Right atrium auricular region (tissue), 2 donors: Measurements from ENCODE around the gene PITRM1. TPM values are rescaled to one million over a fixed set of nuclear protein-coding genes. Genes with fewer than 3 reads are reported as not detected.

Experiments used
- DNase-seq: peaks from one replicate; pipeline ENCODE4 v3.0.0-alpha.2; 2019; ENCODE audit warnings: low spot score
- H3K27ac ChIP-seq, 2 donors: fragments of 200-600 bp; sonication (generic); 1 replicate in 1 of 2; 2 replicates in 1 of 2; pipeline ENCODE4 v1.5.1; 2016 to 2019
- H3K27me3 ChIP-seq, 2 donors: fragments of 200-600 bp; sonication (generic); one replicate each; pipeline versions ENCODE4 v1.5.1 to v1.6.0; 2017 to 2019
- H3K36me3 ChIP-seq: fragments of 200-600 bp; sonication (generic); one replicate; pipeline ENCODE4 v1.5.1; 2016
- H3K4me1 ChIP-seq, 2 donors: fragments of 200-600 bp; sonication (generic); one replicate each; pipeline versions ENCODE4 v1.5.1 to v1.6.0; 2017 to 2019
- H3K4me3 ChIP-seq, 2 donors: fragments of 200-600 bp; sonication (generic); 1 replicate in 1 of 2; 2 replicates in 1 of 2; pipeline ENCODE4 v1.5.1; 2017 to 2019; ENCODE audit warnings: mild to moderate bottlenecking in 1 of 2, moderate library complexity in 1 of 2
- H3K9me3 ChIP-seq, 2 donors: fragments of 200-600 bp; sonication (generic); one replicate each; pipeline ENCODE4 v1.5.1; 2019
- total RNA-seq, 2 donors: library from RNA; depleted of rRNA; stranded (reverse); fragments of >200 nt; gene quantifications; one replicate each; pipeline ENCODE4 v1.1.0, GENCODE V29; 2016
- TF ChIP-seq, protein P1 (sequence below), 2 donors: fragments of 200-600 bp; sonication (generic); IDR thresholded peaks; one replicate each; pipeline ENCODE4 v1.5.1; 2019; ENCODE audit warnings: antibody characterized with exemption in 2 of 2

The PITRM1 gene
- total RNA-seq, 2 donors from 2014 or later, result 68.3 to 89.6 TPM

- no peaks in the 10 kb centered on the region for H3K27me3 ChIP-seq
- no peak for DNase-seq
- H3K4me3 ChIP-seq, result no peak overlapping the region
- H3K36me3 ChIP-seq, result no peaks in the 10 kb centered on the region
- no peak overlapping the region for H3K27ac ChIP-seq
- no peaks in the 10 kb centered on the region for H3K9me3 ChIP-seq
- H3K4me1 ChIP-seq, result peaks cover 0 to 11% of the 10 kb centered on the region in 2 donors
- TF ChIP-seq, protein P1, sequence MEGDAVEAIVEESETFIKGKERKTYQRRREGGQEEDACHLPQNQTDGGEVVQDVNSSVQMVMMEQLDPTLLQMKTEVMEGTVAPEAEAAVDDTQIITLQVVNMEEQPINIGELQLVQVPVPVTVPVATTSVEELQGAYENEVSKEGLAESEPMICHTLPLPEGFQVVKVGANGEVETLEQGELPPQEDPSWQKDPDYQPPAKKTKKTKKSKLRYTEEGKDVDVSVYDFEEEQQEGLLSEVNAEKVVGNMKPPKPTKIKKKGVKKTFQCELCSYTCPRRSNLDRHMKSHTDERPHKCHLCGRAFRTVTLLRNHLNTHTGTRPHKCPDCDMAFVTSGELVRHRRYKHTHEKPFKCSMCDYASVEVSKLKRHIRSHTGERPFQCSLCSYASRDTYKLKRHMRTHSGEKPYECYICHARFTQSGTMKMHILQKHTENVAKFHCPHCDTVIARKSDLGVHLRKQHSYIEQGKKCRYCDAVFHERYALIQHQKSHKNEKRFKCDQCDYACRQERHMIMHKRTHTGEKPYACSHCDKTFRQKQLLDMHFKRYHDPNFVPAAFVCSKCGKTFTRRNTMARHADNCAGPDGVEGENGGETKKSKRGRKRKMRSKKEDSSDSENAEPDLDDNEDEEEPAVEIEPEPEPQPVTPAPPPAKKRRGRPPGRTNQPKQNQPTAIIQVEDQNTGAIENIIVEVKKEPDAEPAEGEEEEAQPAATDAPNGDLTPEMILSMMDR (IDR thresholded peaks at IDR 0.05), result no peak
Measured at GRCh38 chr10:3201796-3202195, 29.2 kb upstream of the PITRM1 start.

DNA sequence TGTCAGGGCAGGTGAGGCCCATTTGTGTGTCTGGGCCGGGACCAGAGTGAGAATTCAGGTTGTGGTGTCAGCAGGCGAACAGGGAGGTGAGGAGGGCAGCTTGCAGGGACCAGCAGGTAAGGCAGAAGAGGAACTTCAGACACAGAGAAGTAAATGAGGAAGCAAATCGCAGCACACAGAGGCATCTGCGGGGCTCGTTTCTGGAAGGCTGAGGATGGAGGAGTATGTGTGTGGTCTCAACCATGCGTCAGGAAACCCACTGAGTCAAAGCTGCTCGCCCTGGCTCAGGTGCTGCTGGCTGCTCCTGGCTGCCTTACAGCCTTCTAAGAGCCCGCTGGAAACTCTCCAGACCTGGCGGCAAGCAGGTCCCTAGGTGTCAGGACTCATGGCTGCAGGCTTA lies 26.9 kb upstream of the PITRM1 start:
- no peak for DNase-seq
- peaks cover 0 to 12% of the 10 kb centered on the region in 2 donors for H3K4me1 ChIP-seq
- no peaks in the 10 kb centered on the region for H3K36me3 ChIP-seq
- no peak overlapping the region for H3K4me3 ChIP-seq
- H3K27me3 ChIP-seq, result no peaks in the 10 kb centered on the region
- TF ChIP-seq, protein P1 (IDR thresholded peaks at IDR 0.05), result no peak
- no peak overlapping the region for H3K27ac ChIP-seq
- no peaks in the 10 kb centered on the region for H3K9me3 ChIP-seq

GRCh38 chr10:3198900-3199299 lies 26.3 kb upstream of the PITRM1 start:
- Histone ChIP-seq H3K4me1 (peaks cover 0 to 12% of the 10 kb centered on the region in 2 donors), H3K9me3 (no peaks in the 10 kb centered on the region), H3K4me3 (no peak overlapping the region), H3K36me3 (no peaks in the 10 kb centered on the region), H3K27me3 (no peaks in the 10 kb centered on the region), H3K27ac (no peak overlapping the region)
- TF ChIP-seq, protein P1 (IDR thresholded peaks at IDR 0.05), result no peak
- DNase-seq, result no peak

GRCh38 chr10:3197348-3198003 lies 24.9 kb upstream of the PITRM1 start:
- peak overlapping the region in 1 of 2 donors; percentile 28 for H3K4me3 ChIP-seq
- no peaks in the 10 kb centered on the region for H3K36me3 ChIP-seq
- H3K27me3 ChIP-seq, result no peaks in the 10 kb centered on the region
- no peak overlapping the region for H3K27ac ChIP-seq
- H3K4me1 ChIP-seq, result peaks cover 0 to 18% of the 10 kb centered on the region in 2 donors
- no peaks in the 10 kb centered on the region for H3K9me3 ChIP-seq
- TF ChIP-seq, protein P1 (IDR thresholded peaks at IDR 0.05), result peak; percentile 90 to 95
- peak; percentile 76 for DNase-seq

DNA sequence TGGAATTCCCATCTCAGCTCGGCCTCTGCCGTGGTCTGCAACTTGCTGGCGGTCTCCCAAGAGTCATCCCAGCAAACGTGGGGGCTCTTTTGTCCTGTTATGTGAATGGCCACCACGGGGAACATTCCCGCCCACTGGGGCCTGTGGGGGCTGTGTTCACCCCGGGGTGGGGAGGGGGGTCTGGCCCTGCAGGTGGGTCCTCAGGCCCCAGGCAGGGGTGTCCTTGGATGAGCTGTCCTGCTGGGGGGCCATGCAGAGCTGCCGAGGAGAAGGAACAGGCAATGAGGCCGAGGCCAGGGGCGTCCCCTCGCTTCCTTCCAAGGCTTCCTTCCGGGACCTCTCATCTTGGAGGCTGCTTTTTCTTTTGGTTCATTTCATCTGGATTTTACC lies 24.4 kb upstream of the PITRM1 start:
- H3K4me1 ChIP-seq, result peaks cover 0 to 18% of the 10 kb centered on the region in 2 donors
- H3K27me3 ChIP-seq, result no peaks in the 10 kb centered on the region
- H3K36me3 ChIP-seq, result no peaks in the 10 kb centered on the region
- H3K9me3 ChIP-seq, result no peaks in the 10 kb centered on the region
- H3K27ac ChIP-seq, result no peak overlapping the region
- TF ChIP-seq, protein P1 (IDR thresholded peaks at IDR 0.05), result no peak
- no peak for DNase-seq
- H3K4me3 ChIP-seq, result peak overlapping the region in 1 of 2 donors; percentile 28

- H3K27ac ChIP-seq, result no peak overlapping the region
- no peak overlapping the region for H3K4me3 ChIP-seq
- no peaks in the 10 kb centered on the region for H3K9me3 ChIP-seq
- no peaks in the 10 kb centered on the region for H3K27me3 ChIP-seq
- DNase-seq, result no peak
- H3K36me3 ChIP-seq, result no peaks in the 10 kb centered on the region
- H3K4me1 ChIP-seq, result peaks cover 0 to 18% of the 10 kb centered on the region in 2 donors
- TF ChIP-seq, protein P1 (IDR thresholded peaks at IDR 0.05), result no peak
Measured at GRCh38 chr10:3196482-3196881, 23.9 kb upstream of the PITRM1 start.
